Measurements from ENCODE around the gene IRF8. TPM values are rescaled to one million over a fixed set of nuclear protein-coding genes. Genes with fewer than 3 reads are reported as not detected.

IRF8 gene
- total RNA-seq, 1 donor from 2014 or later = 0.59 TPM

DNA sequence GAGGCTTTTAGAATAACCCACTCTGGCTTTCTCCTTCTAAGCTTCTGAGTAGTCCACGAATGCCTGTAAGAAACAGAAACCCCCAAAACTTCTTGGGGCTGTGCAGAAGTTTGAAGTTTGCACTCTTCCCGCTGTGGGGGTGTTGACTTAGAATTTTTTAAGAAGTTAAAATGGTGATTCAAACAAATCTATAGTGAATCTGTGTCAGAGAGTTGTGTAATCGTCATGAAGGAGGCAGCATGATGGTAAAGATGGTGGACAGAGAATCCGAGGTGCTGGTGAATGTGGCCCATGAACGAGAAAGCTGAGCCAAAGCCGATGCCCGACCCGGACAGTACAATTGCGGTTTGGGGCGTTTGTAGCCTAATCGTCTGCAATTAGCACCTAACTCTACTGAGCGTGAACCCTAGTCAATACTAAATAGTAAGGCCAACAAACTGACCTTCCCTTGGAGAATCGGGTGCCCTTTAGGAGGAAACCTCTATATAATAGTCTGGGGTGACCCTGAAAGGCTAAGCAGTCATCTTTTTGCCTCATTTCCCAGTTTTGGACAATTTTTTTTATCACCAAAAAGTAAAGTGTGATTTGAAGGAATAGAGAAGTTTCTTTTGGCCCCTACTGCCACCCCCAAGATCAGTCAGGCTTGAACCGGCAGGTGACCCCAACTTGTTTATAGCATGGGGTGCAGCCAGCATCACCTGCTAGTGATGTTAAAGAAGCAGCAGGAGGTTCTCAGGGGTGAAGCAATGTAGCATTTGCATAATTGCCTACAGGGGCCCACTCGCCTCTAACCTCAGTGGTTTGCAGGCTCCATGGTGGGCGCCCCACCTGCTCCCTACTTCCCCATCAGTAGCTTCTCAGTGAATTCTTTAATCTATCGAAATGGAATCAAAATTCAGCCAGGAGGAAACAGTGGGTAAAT lies 11.2 kb downstream of the IRF8 start:
- no peak for FAIRE-seq
- Histone ChIP-seq H3K27ac (ENCODE audit: low read depth, low read length) (no peak overlapping the region), H4K20me1 (ENCODE audit: insufficient read depth, low read length) (no peaks in the 10 kb centered on the region), H3K36me3 (ENCODE audit: insufficient read depth, low read length) (no peaks in the 10 kb centered on the region), H3K4me1 (ENCODE audit: insufficient read depth, low read length) (no peaks in the 10 kb centered on the region), H3K79me2 (ENCODE audit: insufficient read depth, low read length) (no peaks in the 10 kb centered on the region), H3K27me3 (ENCODE audit: insufficient read depth, low read length) (peaks cover 28% of the 10 kb centered on the region), H2AFZ (ENCODE audit: low read depth, low read length) (no peak overlapping the region), H3K9ac (ENCODE audit: low read length) (no peak overlapping the region), H3K4me3 (ENCODE audit: insufficient read depth, low read depth, low read length) (no peak overlapping the region), H3K9me3 (ENCODE audit: insufficient read depth, low read depth, low read length) (no peaks in the 10 kb centered on the region), H3K4me2 (ENCODE audit: low read length) (no peak overlapping the region)
- Mint-ChIP-seq H3K4me3 (ENCODE audit: unreplicated experiment) (no peak overlapping the region), H3K27ac (ENCODE audit: unreplicated experiment) (no peak overlapping the region), H3K4me1 (ENCODE audit: low read depth, unreplicated experiment) (peaks cover 6% of the 10 kb centered on the region), H3K36me3 (ENCODE audit: low read depth, unreplicated experiment) (peaks cover 3% of the 10 kb centered on the region), H3K27me3 (ENCODE audit: low read depth, unreplicated experiment) (peaks cover 52% of the 10 kb centered on the region), H3K9me3 (ENCODE audit: unreplicated experiment) (peaks cover 8% of the 10 kb centered on the region)
- DNase-seq (ENCODE audit: low read depth) = no peak
- TF ChIP-seq CTCF (IDR thresholded peaks at IDR 0.05; ENCODE audit: insufficient read depth, low read depth, low read length) (no peak), EZH2 (IDR thresholded peaks at IDR 0.05; ENCODE audit: insufficient read depth, low read length) (no peak)

- Histone ChIP-seq H3K27ac (ENCODE audit: low read depth, low read length) (no peak overlapping the region), H3K27me3 (ENCODE audit: insufficient read depth, low read length) (peaks cover 28% of the 10 kb centered on the region), H4K20me1 (ENCODE audit: insufficient read depth, low read length) (no peaks in the 10 kb centered on the region), H3K36me3 (ENCODE audit: insufficient read depth, low read length) (no peaks in the 10 kb centered on the region), H3K4me3 (ENCODE audit: insufficient read depth, low read depth, low read length) (no peak overlapping the region), H3K9me3 (ENCODE audit: insufficient read depth, low read depth, low read length) (no peaks in the 10 kb centered on the region), H2AFZ (ENCODE audit: low read depth, low read length) (no peak overlapping the region), H3K9ac (ENCODE audit: low read length) (no peak overlapping the region), H3K4me1 (ENCODE audit: insufficient read depth, low read length) (no peaks in the 10 kb centered on the region), H3K4me2 (ENCODE audit: low read length) (no peak overlapping the region), H3K79me2 (ENCODE audit: insufficient read depth, low read length) (no peaks in the 10 kb centered on the region)
- peaks cover 53% of the 10 kb centered on the region for H3K27me3 Mint-ChIP-seq (ENCODE audit: low read depth, unreplicated experiment)
- peaks cover 6% of the 10 kb centered on the region for H3K4me1 Mint-ChIP-seq (ENCODE audit: low read depth, unreplicated experiment)
- FAIRE-seq = no peak
- TF ChIP-seq EZH2 (IDR thresholded peaks at IDR 0.05; ENCODE audit: insufficient read depth, low read length) (no peak), CTCF (IDR thresholded peaks at IDR 0.05; ENCODE audit: insufficient read depth, low read depth, low read length) (no peak)
- H3K4me3 Mint-ChIP-seq (ENCODE audit: unreplicated experiment) = no peak overlapping the region
- peaks cover 3% of the 10 kb centered on the region for H3K36me3 Mint-ChIP-seq (ENCODE audit: low read depth, unreplicated experiment)
- peaks cover 6% of the 10 kb centered on the region for H3K9me3 Mint-ChIP-seq (ENCODE audit: unreplicated experiment)
- DNase-seq (ENCODE audit: low read depth) = no peak
- no peak overlapping the region for H3K27ac Mint-ChIP-seq (ENCODE audit: unreplicated experiment)
These were observed 11.9 kb downstream of the IRF8 start for GRCh38 chr16:85910854-85911247.

Measured in astrocyte (in vitro differentiated cells and primary cell).